Liver (tissue), 3 donors: ENCODE data around the gene EHBP1.

ENCODE experiments used
- ATF3 ChIP-seq: IDR thresholded peaks from 2 replicates; pipeline ENCODE4 v1.6.1; 2016; ENCODE audit warnings: antibody characterized with exemption
- CTCF ChIP-seq: fragments of 150-350 bp; IDR thresholded peaks from 2 replicates; pipeline ENCODE4 v1.5.1; 2017; ENCODE audit warnings: improper control_type of control experiment, low read depth, low read length; ENCODE audit not compliant: missing input control
- FOXA1 ChIP-seq: IDR thresholded peaks from 2 replicates; pipeline ENCODE4 v1.6.1; 2016; ENCODE audit warnings: antibody characterized with exemption
- JUND ChIP-seq, 2 donors: IDR thresholded peaks; 2 replicates each; pipeline ENCODE4 v1.6.1; 2016; ENCODE audit warnings: antibody characterized with exemption in 2 of 2
- MAX ChIP-seq: IDR thresholded peaks from 2 replicates; pipeline ENCODE4 v1.6.1; 2016; ENCODE audit warnings: antibody characterized with exemption
- NR2F2 ChIP-seq: IDR thresholded peaks from 2 replicates; pipeline ENCODE4 v1.6.1; 2016; ENCODE audit warnings: antibody characterized with exemption
- REST ChIP-seq: IDR thresholded peaks from 2 replicates; pipeline ENCODE4 v1.6.1; 2016; ENCODE audit warnings: antibody characterized with exemption, mild to moderate bottlenecking
- TAF1 ChIP-seq: conservative IDR thresholded peaks from 2 replicates; pipeline ENCODE4 v1.6.1; 2016; ENCODE audit warnings: antibody characterized with exemption, mild to moderate bottlenecking
- YY1 ChIP-seq: IDR thresholded peaks from 2 replicates; pipeline ENCODE4 v1.6.1; 2016; ENCODE audit warnings: antibody characterized with exemption, mild to moderate bottlenecking
- ZBTB33 ChIP-seq: IDR thresholded peaks from 2 replicates; pipeline ENCODE4 v1.6.1; 2016; ENCODE audit warnings: antibody characterized with exemption
- donor health status: healthy.
- donor health status: healthy.

GRCh38 chr2:63027220-63027619, 321.7 kb downstream of the EHBP1 start:
- no peak for TF ChIP-seq CTCF
- no peak for TF ChIP-seq ATF3
- TF ChIP-seq FOXA1 = no peak
- no peak for TF ChIP-seq TAF1
- no peak for TF ChIP-seq JUND (IDR thresholded peaks at IDR 0.05)
- no peak for TF ChIP-seq NR2F2
- TF ChIP-seq YY1 = no peak
- no peak for TF ChIP-seq MAX
- no peak for TF ChIP-seq ZBTB33
- TF ChIP-seq REST = no peak
